MCF 10A (cell line): ENCODE results near the gene DUSP16. TPM values are rescaled to one million over a fixed set of nuclear protein-coding genes. Genes with fewer than 3 reads are reported as not detected.
"Not testable (repeated sequence)": the region's sequence is repeated elsewhere in the genome, so short reads cannot be mapped to it uniquely, and the experiment has no call there.

Source experiments
- BruUV-seq: library from RNA; stranded (reverse); fragments of 400-500 nt; replicated peaks from 2 replicates; lab custom pipeline; 2021; lab: Mats Ljungman, UMichigan
- CTCF ChIA-PET: fragments of 300-600 bp; sonication (Branson Sonifier 250); formaldehyde crosslinking; extraction: SDS; loops from one replicate; lab custom pipeline; 2021; ENCODE audit warnings: antibody characterized with exemption, inconsistent platforms; lab: Yijun Ruan, JAX
- POLR2A ChIA-PET: fragments of 300-600, 350-650 bp; sonication (Branson Sonifier 250); formaldehyde crosslinking; extraction: SDS; loops from one replicate; lab custom pipeline; 2020; ENCODE audit warnings: antibody characterized with exemption, inconsistent platforms; lab: Yijun Ruan, JAX
- DNase-seq: peaks from one replicate; pipeline ENCODE4 v3.0.0-alpha.2; 2018; ENCODE audit not compliant: unreplicated experiment
- H3K27ac Mint-ChIP-seq: one replicate; pipeline ENCODE4 v1.8.0; 2022; ENCODE audit warnings: mild to moderate bottlenecking, low read depth, mixed read lengths; ENCODE audit not compliant: unreplicated experiment
- H3K27me3 Mint-ChIP-seq: one replicate; pipeline ENCODE4 v1.8.0; 2022; ENCODE audit warnings: mixed read lengths; ENCODE audit not compliant: insufficient read depth, unreplicated experiment
- H3K36me3 Mint-ChIP-seq: one replicate; pipeline ENCODE4 v1.8.0; 2022; ENCODE audit warnings: mild to moderate bottlenecking, moderate library complexity, mixed read lengths; ENCODE audit not compliant: insufficient read depth, unreplicated experiment
- H3K4me1 Mint-ChIP-seq: one replicate; pipeline ENCODE4 v1.8.0; 2022; ENCODE audit warnings: mixed read lengths; ENCODE audit not compliant: insufficient read depth, unreplicated experiment
- H3K4me3 Mint-ChIP-seq: one replicate; pipeline ENCODE4 v1.8.0; 2022; ENCODE audit warnings: mild to moderate bottlenecking, moderate library complexity, mixed read lengths; ENCODE audit not compliant: unreplicated experiment
- H3K9me3 Mint-ChIP-seq: one replicate; pipeline ENCODE4 v1.8.0; 2022; ENCODE audit warnings: mixed read lengths; ENCODE audit not compliant: unreplicated experiment
- CTCF ChIP-seq: fragments of 200-600 bp; IDR thresholded peaks from one replicate; pipeline ENCODE4 v1.8.0; 2022; ENCODE audit warnings: antibody characterized with exemption, mild to moderate bottlenecking; ENCODE audit not compliant: unreplicated experiment
- intact Hi-C: fragments of 100-400 bp; cut with micrococcal nuclease; formaldehyde crosslinking; loops from 2 replicates; pipeline ENCODE4 v1.14.1; 2022
- total RNA-seq: library from RNA; stranded (reverse); gene quantifications from 2 replicates; pipeline ENCODE4 v1.2.3, GENCODE V29; 2022

Gene DUSP16
- total RNA-seq, 1 experiment from 2014 or later, result 20.7 TPM

DNA sequence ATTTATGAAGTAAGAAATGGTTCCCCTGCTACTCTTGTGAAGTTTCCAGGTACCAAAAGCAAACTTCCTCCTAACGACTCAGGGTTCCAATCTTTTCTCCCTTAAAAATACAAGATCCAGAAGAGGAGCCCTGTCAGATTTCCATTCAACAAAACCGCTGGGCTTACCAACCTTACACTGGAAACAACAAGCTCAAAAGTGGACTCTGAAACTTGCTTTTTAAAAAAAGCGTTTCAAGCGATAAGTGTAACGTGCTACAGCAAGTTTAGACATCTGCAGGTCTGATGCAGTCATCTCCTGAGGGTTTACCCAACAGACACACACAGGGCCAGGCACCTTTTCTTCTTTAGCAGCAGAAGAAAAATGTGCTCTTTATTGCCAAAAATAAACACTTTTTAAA lies 42.1 kb upstream of the DUSP16 start:
- intact Hi-C loops, result no loop called here
- no peak overlapping the region for H3K27ac Mint-ChIP-seq
- DNase-seq, result no peak
- BruUV-seq, result no TSS peak
- ChIA-PET CTCF (interaction anchor here (0.6 to 0.7 kb wide), 3 partner anchors 56 to 528 kb away, joined by 3 to 4 read pairs (median 4); no protein-coding TSS in a partner anchor), POLR2A (no interaction called here)
- no peak overlapping the region for H3K4me3 Mint-ChIP-seq
- no peaks in the 10 kb centered on the region for H3K9me3 Mint-ChIP-seq
- no peaks in the 10 kb centered on the region for H3K27me3 Mint-ChIP-seq
- H3K36me3 Mint-ChIP-seq, result no peaks in the 10 kb centered on the region
- H3K4me1 Mint-ChIP-seq, result peaks cover 11% of the 10 kb centered on the region
- no peak for TF ChIP-seq CTCF

GRCh38 chr12:12600659-12601058 lies 38.0 kb upstream of the DUSP16 start:
- ChIA-PET CTCF (interaction anchor here (0.5 kb wide), 1 partner anchor 201 kb away, joined by 3 read pairs; no protein-coding TSS in a partner anchor), POLR2A (no interaction called here)
- H3K9me3 Mint-ChIP-seq, result no peaks in the 10 kb centered on the region
- H3K27me3 Mint-ChIP-seq, result no peaks in the 10 kb centered on the region
- no peak for DNase-seq
- no peak overlapping the region for H3K27ac Mint-ChIP-seq
- H3K4me3 Mint-ChIP-seq, result no peak overlapping the region
- BruUV-seq, result no TSS peak
- intact Hi-C loops, result no loop called here
- no peaks in the 10 kb centered on the region for H3K4me1 Mint-ChIP-seq
- no peak for TF ChIP-seq CTCF
- no peaks in the 10 kb centered on the region for H3K36me3 Mint-ChIP-seq

DNA sequence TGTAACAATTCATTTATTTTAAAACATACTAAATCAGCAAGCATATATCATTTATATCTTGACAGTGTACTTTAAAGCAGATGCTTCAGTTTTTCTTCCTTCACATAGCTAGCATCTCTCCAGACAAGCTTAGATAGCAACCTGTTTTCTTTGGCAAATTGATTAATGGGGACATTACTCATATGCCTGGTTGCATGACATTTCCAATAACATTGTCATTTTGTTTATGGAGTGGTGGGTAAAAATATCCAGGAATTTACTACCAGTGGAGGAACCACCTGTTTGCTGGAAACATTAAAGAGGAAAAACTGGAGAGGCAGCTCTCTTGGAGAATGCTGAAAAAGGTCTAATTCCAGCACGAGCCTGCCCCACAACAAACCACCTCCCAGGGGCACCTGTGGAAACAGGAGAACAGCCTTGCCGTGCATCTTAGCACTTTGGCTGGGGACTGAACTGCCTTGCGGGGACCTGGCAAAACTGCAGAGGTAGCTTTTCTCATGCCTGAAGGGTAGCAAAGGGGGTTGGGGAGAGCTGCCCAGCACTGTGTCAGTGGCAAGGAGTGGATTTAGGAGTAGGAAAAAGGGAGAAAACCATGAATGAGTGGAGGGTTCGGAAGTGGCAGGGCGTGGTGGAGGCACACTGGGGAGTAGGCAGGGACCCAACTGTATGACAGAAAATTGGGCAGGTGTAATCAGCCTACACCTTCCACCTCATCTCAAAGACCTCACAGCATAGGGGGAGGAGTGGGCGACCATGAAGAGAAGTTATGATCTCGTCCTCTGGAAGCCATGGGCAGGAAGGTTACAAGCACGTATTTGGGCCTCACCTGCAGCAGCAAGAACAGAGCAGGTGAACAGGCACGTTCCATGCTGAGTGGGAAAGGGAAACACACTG lies 37.3 kb upstream of the DUSP16 start:
- no TSS peak for BruUV-seq
- H3K4me3 Mint-ChIP-seq, result no peak overlapping the region
- intact Hi-C loops, result no loop called here
- peaks cover 3% of the 10 kb centered on the region for H3K36me3 Mint-ChIP-seq
- no peak for DNase-seq
- no peaks in the 10 kb centered on the region for H3K4me1 Mint-ChIP-seq
- H3K9me3 Mint-ChIP-seq, result no peaks in the 10 kb centered on the region
- POLR2A ChIA-PET, result interaction anchor here (0.6 to 1.2 kb wide), 2 partner anchors 144 to 1356 kb away, joined by 5 to 6 read pairs; no protein-coding TSS in a partner anchor
- no peaks in the 10 kb centered on the region for H3K27me3 Mint-ChIP-seq
- CTCF ChIA-PET, result no interaction called here
- no peak for TF ChIP-seq CTCF
- no peak overlapping the region for H3K27ac Mint-ChIP-seq

DNA sequence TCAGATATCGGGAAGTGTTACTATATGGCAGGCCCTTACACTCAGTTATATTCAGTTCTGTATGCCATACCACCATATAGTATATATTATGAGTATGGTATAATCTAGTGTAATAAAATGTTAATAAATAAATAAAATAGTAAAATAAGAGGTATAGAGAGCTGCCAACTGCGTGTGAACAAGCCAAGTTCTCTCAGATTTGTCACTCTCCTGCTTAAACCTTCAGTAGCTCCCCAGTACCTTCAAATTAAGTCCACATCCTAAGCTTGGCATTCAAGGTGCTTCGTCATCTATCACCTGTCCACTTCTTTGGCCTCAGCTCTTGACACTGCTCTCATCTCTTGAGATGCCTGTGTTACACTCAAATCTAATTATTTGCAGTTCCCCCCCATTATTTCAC lies 36.2 kb upstream of the DUSP16 start:
- DNase-seq, result no peak
- H3K27ac Mint-ChIP-seq, result no peak overlapping the region
- H3K4me3 Mint-ChIP-seq, result no peak overlapping the region
- intact Hi-C loops, result no loop called here
- no TSS peak for BruUV-seq
- no peaks in the 10 kb centered on the region for H3K9me3 Mint-ChIP-seq
- POLR2A ChIA-PET, result interaction anchor here (0.5 to 1.2 kb wide), 6 partner anchors 8 to 430 kb away, joined by 3 to 5 read pairs (median 4); partner anchors contain the start of gene CREBL2
- H3K36me3 Mint-ChIP-seq, result peaks cover 5% of the 10 kb centered on the region
- no peaks in the 10 kb centered on the region for H3K27me3 Mint-ChIP-seq
- H3K4me1 Mint-ChIP-seq, result no peaks in the 10 kb centered on the region
- TF ChIP-seq CTCF, result no peak
- CTCF ChIA-PET, result interaction anchor here (0.6 kb wide), 1 partner anchor 190 kb away, joined by 4 read pairs; no protein-coding TSS in a partner anchor

DNA sequence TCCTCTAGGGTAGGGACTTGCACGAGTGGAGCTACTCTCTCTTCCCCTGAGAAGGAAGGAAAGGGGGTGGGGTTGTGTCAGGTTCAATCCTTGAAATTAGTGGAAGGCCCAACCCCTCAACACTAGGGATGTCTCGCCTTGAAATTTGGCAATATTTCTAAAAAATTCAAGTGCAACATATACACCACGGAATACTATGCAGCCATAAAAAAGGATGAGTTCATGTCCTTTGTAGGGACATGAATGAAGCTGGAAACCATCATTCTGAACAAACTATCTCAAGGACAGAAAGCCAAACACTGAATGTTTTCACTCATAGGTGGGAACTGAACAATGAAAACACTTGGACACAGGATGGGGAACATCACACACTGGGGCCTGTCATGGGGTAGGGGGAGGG lies 33.9 kb upstream of the DUSP16 start:
- H3K27ac Mint-ChIP-seq, H3K4me1 Mint-ChIP-seq, BruUV-seq, CTCF ChIA-PET, intact Hi-C loops, POLR2A ChIA-PET, H3K27me3 Mint-ChIP-seq, H3K9me3 Mint-ChIP-seq, H3K36me3 Mint-ChIP-seq, H3K4me3 Mint-ChIP-seq, DNase-seq: not testable (repeated sequence)

DNA sequence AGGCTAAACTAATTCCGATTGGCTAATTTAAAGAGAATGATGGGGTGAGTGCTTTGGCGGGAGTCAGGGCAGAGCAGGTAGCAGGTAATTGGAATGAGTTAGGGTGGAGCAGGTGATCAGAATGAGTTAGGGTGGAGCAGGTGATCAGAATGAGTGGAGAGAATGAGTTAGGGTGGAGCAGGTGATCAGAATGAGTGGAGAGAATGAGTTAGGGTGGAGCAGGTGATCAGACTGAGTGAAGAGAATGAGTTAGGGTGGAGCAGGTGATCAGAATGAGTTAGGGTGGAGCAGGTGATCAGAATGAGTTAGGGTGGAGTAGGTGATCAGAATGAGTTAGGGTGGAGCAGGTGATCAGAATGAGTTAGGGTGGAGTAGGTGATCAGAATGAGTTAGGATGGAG lies 33.3 kb upstream of the DUSP16 start:
- POLR2A ChIA-PET, BruUV-seq, H3K4me1 Mint-ChIP-seq, intact Hi-C loops, H3K4me3 Mint-ChIP-seq, H3K27me3 Mint-ChIP-seq, H3K9me3 Mint-ChIP-seq, H3K27ac Mint-ChIP-seq, H3K36me3 Mint-ChIP-seq, DNase-seq, CTCF ChIA-PET: not testable (repeated sequence)
